Effector CD4-positive, alpha-beta T cell (primary cell): ENCODE measurements around the gene ATP2A3.

Experiments
- DNase-seq: peaks from one replicate; pipeline ENCODE4 v3.0.0-alpha.2; 2020

The ATP2A3 gene

DNA sequence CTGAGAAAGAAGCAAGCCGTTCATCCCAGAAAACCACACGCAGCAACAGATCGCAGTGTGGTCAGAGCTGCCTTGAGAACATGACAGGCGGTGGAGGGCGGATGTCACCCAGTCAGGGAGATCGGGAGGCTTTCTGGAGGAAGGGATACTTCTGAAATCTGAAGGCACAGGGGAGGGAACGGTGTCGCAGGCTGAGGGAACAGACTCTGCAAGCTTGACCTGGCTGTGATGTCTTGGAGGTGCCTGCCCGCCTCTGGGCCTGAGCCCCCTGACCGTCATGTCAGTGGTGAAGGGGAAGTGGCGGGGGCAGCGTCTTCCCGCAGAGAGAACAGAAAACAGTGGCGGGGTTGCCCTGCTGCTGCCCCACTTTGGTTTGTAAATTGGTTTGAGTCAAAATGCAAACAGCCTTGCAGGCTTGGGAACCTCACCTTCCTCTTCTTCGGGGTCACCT lies 8.1 kb upstream of the ATP2A3 start:
- DNase-seq = no peak

GRCh38 chr17:3970668-3971067 lies 6.4 kb upstream of the ATP2A3 start:
- no peak for DNase-seq

GRCh38 chr17:3969963-3970362 lies 5.7 kb upstream of the ATP2A3 start:
- DNase-seq = no peak

- no peak for DNase-seq
Measured at GRCh38 chr17:3968886-3969524, 4.8 kb upstream of the ATP2A3 start.

DNA sequence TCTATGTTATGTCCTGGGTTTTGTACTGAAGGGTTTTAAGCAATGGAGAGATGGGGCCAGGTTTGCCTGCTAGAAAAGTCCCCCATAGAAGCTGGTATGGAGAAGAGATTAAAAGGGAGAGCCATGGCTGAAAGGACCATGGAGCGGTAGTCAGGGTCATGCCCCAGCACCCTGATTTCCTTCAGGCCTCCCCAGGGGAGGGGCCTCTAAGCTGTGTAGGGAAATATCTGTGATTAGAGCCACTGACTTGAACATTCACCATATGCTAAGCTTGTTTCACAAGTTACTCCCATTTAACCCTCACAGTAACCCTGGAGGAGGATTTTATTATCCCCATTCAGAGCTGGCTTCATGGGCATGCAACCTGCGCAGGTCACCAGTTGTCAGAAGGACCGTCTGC lies 3.8 kb upstream of the ATP2A3 start:
- no peak for DNase-seq

DNA sequence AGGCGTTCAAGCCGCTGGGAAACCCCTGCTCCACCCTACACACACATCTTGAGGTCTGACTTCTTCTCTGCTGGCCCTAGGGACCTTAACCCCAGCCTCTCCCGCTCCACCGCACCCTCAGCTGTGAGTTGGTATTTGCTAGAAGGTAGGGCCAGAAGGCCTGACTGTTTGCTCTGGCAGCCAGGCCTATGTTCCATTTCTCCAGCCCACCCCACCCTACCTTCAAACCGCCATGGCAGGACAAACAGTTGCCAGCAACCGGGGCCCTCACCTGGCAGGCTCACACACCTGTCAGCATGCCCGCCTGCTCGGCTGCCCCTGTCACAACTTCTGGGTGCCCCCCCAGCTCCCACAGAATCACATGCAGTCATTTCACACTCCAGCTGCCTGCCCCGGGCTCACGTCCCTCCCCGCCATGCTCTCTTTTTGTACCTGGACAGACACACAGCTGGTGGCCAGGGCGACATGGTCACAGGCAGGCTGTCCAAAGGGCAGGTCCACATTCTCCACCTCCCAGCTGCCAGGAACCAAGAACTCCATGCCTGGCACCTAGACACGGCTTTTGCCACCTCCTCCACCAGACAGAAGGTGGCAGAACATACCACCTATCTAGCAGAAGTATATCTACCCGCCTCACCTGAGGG lies 2.6 kb upstream of the ATP2A3 start:
- DNase-seq = no peak

DNA sequence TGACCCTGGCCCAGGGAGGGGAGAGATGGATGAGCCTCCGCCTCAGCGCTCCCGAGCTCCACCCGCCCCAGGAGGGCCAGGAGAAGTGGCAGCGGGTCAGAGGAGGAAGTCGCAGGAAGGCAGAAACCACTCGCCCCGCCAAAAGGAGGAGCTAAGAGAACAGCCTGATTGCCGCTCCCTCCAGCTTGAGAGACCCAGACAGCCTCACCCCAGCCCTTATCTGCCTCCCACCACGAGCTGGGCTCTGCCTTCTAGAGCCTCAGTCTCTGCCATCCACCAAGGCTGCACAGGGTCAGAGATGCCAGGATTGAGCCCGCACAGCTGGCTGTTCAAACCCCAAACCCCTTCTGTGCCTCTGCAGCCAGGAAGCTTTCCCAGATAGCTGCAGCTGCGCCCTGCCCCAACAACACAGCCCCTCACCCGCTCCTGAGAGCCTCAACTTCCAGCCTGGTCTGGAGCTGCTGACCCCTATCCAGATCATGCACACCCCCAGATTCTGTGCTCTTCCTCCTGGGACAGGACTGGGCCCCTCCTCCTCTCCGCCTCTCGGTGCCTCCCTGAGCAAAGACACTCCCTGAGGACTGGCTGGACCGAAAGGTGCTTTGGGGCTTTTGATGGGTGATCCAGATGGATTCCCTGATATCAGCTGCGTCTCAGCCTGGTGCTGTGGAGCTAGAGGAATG lies 1.0 kb upstream of the ATP2A3 start:
- DNase-seq = peak; percentile 60

DNA sequence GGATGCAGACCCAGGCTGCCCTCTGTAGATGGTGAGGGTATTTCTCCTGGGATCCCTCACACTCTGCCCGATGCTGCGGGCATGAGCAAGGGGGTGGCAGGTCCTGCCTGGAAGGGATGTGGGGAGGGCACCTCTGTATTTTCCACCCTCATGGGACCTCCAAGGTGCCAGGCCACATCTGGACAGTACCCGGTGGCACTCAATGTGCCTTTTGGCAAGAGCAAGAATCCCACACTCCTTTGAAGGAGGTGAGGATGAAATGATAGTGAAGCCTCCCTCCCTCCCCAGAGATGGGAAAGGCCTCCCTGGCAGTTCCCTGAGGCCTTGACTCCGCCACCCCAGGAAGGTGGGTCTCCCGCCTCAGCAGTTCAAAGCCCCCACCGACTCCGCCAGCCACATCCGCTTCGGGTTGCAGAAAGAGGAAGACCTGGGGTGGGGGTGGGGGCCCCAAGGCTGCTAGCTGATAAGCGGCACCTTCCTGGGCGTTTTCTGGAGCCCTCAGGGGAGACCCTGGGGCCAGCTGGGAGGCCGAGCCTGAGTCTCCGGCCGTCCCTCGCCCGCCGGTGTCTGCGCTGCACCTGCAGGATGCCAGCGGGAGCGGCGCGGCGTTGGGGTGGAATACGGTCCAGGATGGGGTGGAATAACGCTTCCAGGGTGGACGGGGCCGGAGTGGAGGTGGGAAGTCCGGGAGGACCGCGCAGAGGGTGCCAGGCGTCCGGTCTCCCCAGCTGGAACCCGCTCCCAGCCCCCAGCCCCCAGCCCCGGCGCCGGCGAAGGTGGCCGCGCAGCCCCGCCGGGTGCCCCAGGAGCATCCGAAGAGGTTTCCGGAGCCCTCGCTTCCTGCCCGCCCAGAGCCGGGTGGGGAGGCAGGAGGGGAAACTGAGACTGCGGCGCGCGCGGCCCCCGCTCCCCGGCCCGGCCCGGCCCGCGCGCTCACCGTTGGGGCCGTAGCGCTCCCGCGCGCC lies 718 bp downstream of the ATP2A3 start:
- DNase-seq = peak; percentile 61

GRCh38 chr17:3962965-3963236 lies 1.3 kb downstream of the ATP2A3 start:
- no peak for DNase-seq

- no peak for DNase-seq
Measured at GRCh38 chr17:3962217-3962964, 1.8 kb downstream of the ATP2A3 start.

DNA sequence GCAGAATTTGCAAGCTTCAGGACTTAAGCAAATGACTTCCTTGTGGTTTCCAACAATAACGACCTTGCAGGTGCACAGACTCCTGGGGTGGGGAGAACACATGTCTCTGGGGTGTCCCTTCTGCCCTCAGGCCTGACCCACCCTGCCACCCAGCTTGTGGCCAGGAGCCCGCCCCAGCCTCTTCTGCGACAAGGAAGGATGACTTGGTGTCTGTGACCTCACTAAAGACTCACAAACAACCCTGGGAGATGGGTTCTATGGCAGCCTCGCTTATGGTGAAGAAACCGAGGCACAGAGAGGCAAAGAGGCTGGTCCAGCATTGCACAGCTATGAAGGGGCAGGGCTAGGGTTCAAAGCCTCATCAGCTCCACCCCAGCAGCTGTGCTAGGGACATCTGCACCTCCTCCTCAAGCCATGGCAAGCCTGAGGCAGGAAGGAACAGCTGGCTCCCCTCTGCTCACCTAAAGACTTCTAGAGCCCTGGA lies 2.6 kb downstream of the ATP2A3 start:
- no peak for DNase-seq

- no peak for DNase-seq
Measured at GRCh38 chr17:3960764-3961163, 3.5 kb downstream of the ATP2A3 start.

DNA sequence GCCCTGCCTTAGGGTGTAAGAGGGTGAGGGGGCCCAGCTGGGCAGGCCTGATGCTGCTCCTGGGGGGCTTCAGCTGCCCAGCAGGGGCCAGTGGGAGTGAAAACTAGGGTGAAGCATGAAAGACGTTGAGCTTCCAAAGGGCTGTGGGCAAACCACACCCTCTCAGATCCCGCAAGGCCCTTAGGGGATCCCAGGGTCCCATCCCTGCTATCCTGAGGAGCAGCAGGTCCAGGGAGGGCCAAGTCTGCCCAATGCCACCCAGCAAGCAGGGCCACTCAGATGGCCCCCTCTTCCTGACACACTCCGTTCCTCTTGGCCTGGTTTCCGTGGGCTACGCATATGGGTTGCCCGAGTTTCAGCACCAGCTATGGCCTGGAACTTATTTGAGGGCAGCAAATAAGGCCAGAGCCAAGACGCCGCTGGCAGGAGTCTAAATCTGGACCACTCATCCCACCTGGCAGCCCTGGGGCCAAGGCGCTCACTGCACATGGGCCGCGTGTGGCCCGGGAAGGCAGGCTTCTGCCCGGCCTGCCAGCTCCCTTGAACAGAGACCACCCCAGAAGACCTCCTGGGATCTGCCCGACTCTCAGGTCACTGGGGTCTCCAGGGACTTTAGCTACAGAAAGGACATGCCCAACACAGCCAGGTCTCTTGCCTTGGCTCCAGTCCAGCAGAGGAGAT lies 4.2 kb downstream of the ATP2A3 start:
- no peak for DNase-seq

DNA sequence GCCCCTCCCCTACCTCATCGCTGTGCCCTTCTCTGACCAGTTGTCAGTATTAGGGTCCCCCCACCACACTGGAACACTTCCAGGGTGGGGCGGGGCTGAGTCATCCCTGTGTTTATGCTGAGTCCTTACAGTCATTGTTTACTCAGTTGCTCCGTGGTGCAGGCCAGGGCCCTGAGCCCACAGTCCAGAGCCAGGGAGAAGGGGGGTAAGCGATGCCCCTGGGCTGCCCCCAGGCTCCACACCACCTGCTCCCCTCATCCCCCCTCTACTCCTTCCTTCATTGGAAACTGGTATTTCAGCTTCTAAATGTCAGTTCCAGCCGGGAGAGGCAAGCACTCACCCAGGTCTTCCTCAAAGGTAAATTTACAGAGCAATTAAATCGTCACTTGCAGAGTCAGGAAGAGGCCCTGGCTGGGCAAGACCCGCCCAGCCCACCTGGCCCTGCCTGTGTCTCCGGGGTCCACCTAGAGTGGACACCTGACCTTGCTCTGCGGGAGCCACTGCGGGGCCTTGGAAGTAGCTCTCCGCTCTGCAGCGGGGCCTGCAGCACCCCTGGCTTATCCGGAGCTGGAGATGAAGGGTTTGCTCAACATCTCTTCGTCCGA lies 4.8 kb downstream of the ATP2A3 start:
- no peak for DNase-seq

DNA sequence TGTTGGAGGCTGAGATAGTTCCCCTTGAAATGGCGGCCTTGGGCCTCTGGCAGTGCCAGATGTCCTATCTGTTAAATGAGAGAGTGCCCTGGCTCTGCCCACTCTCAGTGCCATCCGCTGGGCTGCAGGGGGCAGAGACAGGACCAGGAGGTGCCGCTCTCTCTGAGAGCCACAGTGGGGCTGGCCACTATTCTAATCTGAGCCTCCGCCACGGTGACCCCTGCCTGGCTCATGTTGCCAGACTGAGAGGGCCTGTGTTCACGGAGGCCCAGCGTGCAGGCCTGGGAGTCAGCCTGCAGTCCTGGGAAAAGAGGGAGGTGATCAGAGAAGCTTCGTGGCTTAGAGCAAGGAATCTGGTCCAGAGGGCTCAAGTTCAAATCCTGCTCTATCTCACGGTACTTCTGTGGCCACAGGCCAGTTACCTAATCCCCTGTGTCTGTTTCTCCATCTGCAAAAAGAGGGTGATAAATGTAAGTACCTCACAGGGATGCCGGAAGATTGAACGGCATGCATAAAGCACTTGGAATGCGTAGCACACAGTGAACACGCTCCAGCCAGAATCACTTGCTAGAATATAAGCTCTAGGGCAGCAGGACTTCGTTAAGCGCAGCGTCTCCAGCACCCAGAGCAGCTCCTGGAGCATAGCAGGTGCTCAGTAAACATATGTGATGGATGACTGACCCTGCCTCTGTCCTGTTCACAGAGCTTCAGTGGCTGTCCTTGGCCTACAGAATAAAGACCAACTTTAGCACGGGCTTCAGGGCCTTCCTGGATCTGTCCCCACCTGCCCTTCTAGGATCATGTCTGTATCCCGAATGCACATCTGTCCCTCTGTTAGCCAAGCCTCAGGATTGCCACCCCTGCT lies 6.3 kb downstream of the ATP2A3 start:
- no peak for DNase-seq

GRCh38 chr17:3956983-3957382 lies 7.3 kb downstream of the ATP2A3 start:
- no peak for DNase-seq

GRCh38 chr17:3956327-3956957 lies 7.8 kb downstream of the ATP2A3 start:
- no peak for DNase-seq

DNA sequence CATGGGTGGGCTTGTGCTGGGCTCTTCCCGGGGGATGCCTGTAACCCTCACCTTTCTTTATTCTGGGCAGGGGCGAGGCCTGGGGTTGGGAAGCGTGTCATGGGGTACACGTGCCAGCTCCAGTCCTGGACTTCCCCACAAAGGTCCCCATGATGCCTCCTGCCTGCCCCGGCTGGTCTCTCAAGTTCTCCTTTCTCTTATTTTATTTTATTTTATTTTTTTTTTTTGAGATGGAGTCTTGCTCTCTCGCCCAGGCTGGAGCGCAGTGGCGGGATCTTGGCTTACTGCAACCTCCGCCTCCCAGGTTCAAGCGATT lies 8.6 kb downstream of the ATP2A3 start:
- DNase-seq = no peak

DNA sequence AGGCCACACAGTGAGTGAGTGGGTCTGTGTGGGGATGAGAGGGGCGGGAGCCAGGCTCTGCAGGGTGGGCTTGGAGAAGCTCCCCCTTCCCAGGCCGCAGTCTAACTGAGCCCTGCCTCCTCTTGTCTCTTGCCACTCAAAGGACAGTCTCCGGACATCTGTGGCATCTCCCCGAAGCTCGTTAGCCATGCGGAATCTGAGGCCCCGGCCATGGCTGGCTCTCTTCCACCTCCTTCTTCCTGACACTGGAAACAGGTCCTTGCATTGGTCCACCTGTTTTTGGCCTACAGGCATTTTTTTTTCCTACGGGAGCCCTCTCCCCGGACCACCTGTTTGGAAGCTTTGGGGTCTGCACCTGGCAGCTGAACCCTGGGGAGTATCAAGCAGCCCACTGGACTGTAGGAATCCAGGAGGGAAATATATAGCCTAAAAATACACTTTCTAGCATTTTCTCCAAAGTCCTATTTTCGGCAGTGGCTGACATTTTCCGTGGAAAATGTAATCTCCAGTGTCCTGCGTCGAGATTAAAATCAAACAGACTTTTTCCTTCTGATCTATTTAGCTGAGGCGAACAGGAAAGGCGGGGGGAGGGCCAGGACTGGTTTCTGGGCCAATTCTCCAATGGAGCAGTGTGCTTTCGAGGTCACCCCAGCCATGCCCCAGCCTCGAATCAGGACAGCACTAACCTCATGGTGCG lies 9.1 kb downstream of the ATP2A3 start:
- no peak for DNase-seq
